OCI-LY1 (cell line): ENCODE results near the gene RBMS3.

ENCODE experiments used
- H2AFZ ChIP-seq: fragments of 200-600 bp; sonication (generic), shearing (Covaris generic); 2 replicates; pipeline ENCODE4 v1.6.0; 2014; ENCODE audit warnings: antibody characterized with exemption, mild to moderate bottlenecking, low read length
- H3F3A ChIP-seq: fragments of 200-600 bp; sonication (generic), shearing (Covaris generic); 2 replicates; pipeline ENCODE4 v1.6.0; 2014; ENCODE audit warnings: mild to moderate bottlenecking, antibody characterized with exemption, low read length, moderate library complexity; ENCODE audit not compliant: insufficient read depth
- H3K27ac ChIP-seq: fragments of 200-600 bp; sonication (generic); 2 replicates; pipeline ENCODE4 v1.5.1; 2014; ENCODE audit warnings: low read length, mixed run types, mild to moderate bottlenecking, low read depth; ENCODE audit not compliant: poor library complexity, severe bottlenecking
- H3K27me3 ChIP-seq: fragments of 200-600 bp; sonication (generic); 2 replicates; pipeline ENCODE4 v1.6.0; 2014; ENCODE audit warnings: antibody characterized with exemption, mild to moderate bottlenecking, low read length, moderate library complexity; ENCODE audit not compliant: insufficient read depth
- H3K36me3 ChIP-seq: fragments of 200-600 bp; sonication (generic); 2 replicates; pipeline ENCODE4 v1.6.1; 2014; ENCODE audit warnings: mild to moderate bottlenecking, antibody characterized with exemption, low read length, moderate library complexity, mixed read lengths; ENCODE audit not compliant: insufficient read depth
- H3K4me1 ChIP-seq: fragments of 200-600 bp; sonication (generic); 2 replicates; pipeline ENCODE4 v1.5.1; 2014; ENCODE audit warnings: mild to moderate bottlenecking, low read length, moderate library complexity; ENCODE audit not compliant: insufficient read depth, severe bottlenecking
- H3K4me2 ChIP-seq: fragments of 200-600 bp; sonication (generic), shearing (Covaris generic); 2 replicates; pipeline ENCODE4 v1.6.1; 2014; ENCODE audit warnings: low read length
- H3K4me3 ChIP-seq: fragments of 200-600 bp; sonication (generic); 2 replicates; pipeline ENCODE4 v1.5.1; 2014; ENCODE audit warnings: low read length, low read depth, mild to moderate bottlenecking, mixed read lengths; ENCODE audit not compliant: poor library complexity, severe bottlenecking
- H3K79me2 ChIP-seq: fragments of 200-600 bp; shearing (Covaris generic); 2 replicates; pipeline ENCODE4 v1.6.1; 2016; ENCODE audit warnings: mixed run types, low read length, mixed read lengths; ENCODE audit not compliant: insufficient read depth
- H3K9ac ChIP-seq: fragments of 200-600 bp; sonication (generic), shearing (Covaris generic); 2 replicates; pipeline ENCODE4 v1.6.1; 2014; ENCODE audit warnings: mild to moderate bottlenecking, low read length, mixed read lengths
- H3K9me2 ChIP-seq: fragments of 200-600 bp; sonication (generic), shearing (Covaris generic); 2 replicates; pipeline ENCODE4 v1.6.1; 2014; ENCODE audit warnings: low read depth, mild to moderate bottlenecking, low read length, mixed read lengths
- H3K9me3 ChIP-seq: fragments of 200-600 bp; shearing (Covaris generic); 2 replicates; pipeline ENCODE4 v1.6.1; 2014; ENCODE audit warnings: low read length, mixed read lengths
- H4K20me1 ChIP-seq: fragments of 200-600 bp; sonication (generic), shearing (Covaris generic); 2 replicates; pipeline ENCODE4 v1.6.0; 2016; ENCODE audit warnings: mild to moderate bottlenecking, low read length; ENCODE audit not compliant: insufficient read depth
- EZH2 ChIP-seq: fragments of 200-600 bp; sonication (generic), shearing (Covaris generic); IDR thresholded peaks from 2 replicates; pipeline ENCODE4 v1.8.0; 2017; ENCODE audit warnings: borderline replicate concordance, mixed run types, mild to moderate bottlenecking, antibody characterized with exemption, low read length, moderate library complexity, mixed read lengths
- TF ChIP-seq, protein P1 (sequence below): fragments of 200-600 bp; sonication (generic), shearing (Covaris generic); IDR thresholded peaks from 2 replicates; pipeline ENCODE4 v1.5.1; 2017; ENCODE audit warnings: mild to moderate bottlenecking, antibody characterized with exemption, low read length, moderate library complexity, mixed read lengths

RBMS3 gene

DNA sequence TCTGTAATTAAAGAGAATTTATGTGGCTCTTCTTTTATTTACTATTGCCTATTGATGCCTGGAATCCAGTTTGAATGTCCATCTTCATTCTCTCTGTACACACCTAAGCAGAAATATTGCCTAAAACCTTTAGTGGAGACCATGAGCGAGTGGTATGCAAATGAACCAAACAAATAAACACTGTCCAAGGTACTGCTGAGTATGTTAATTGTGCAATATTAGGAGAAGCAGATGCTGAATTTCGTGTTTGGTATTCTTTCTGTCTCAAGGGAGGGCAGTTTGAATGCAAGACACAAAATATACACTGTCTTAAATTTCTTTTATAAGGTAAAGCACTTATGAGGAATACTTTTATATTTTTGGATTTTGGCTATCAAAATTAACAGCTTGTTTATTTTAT is 440.9 kb downstream of the RBMS3 start:
- no peaks in the 10 kb centered on the region for H3K27me3 ChIP-seq

GRCh38 chr3:29731050-29731449 is 450.2 kb downstream of the RBMS3 start:
- TF ChIP-seq, protein P1, sequence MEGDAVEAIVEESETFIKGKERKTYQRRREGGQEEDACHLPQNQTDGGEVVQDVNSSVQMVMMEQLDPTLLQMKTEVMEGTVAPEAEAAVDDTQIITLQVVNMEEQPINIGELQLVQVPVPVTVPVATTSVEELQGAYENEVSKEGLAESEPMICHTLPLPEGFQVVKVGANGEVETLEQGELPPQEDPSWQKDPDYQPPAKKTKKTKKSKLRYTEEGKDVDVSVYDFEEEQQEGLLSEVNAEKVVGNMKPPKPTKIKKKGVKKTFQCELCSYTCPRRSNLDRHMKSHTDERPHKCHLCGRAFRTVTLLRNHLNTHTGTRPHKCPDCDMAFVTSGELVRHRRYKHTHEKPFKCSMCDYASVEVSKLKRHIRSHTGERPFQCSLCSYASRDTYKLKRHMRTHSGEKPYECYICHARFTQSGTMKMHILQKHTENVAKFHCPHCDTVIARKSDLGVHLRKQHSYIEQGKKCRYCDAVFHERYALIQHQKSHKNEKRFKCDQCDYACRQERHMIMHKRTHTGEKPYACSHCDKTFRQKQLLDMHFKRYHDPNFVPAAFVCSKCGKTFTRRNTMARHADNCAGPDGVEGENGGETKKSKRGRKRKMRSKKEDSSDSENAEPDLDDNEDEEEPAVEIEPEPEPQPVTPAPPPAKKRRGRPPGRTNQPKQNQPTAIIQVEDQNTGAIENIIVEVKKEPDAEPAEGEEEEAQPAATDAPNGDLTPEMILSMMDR = no peak
- no peak for TF ChIP-seq EZH2
- Histone ChIP-seq H3K27me3 (no peaks in the 10 kb centered on the region), H3F3A (no peaks in the 10 kb centered on the region), H3K79me2 (no peaks in the 10 kb centered on the region), H3K4me1 (peaks cover 3% of the 10 kb centered on the region), H3K9me3 (peaks cover 3% of the 10 kb centered on the region; the same call in 1 of the 2 replicates), H3K27ac (no peak overlapping the region), H3K9ac (no peak overlapping the region), H4K20me1 (no peaks in the 10 kb centered on the region), H3K4me3 (no peak overlapping the region), H3K4me2 (no peak overlapping the region), H3K9me2 (no peaks in the 10 kb centered on the region), H3K36me3 (peaks cover 3% of the 10 kb centered on the region; the same call in 1 of the 2 replicates), H2AFZ (no peak overlapping the region)

More for the DNA sequence above, 440.9 kb downstream of the RBMS3 start:
- peaks cover 26% of the 10 kb centered on the region for H3K4me1 ChIP-seq
- no peak overlapping the region for H3K9ac ChIP-seq
- no peak overlapping the region for H3K27ac ChIP-seq
- H3F3A ChIP-seq = no peaks in the 10 kb centered on the region
- no peak overlapping the region for H3K4me2 ChIP-seq
- TF ChIP-seq EZH2 = no peak
- TF ChIP-seq, protein P1 = no peak
- H2AFZ ChIP-seq = no peak overlapping the region
- no peak overlapping the region for H3K4me3 ChIP-seq
- no peaks in the 10 kb centered on the region for H3K9me2 ChIP-seq
- H3K9me3 ChIP-seq = no peaks in the 10 kb centered on the region; the same call in 1 of the 2 replicates
- H3K79me2 ChIP-seq = no peaks in the 10 kb centered on the region
- H3K36me3 ChIP-seq = 0 out of 2 replicates have a peak, but pooled peaks cover 6% of the 10 kb centered on the region
- H4K20me1 ChIP-seq = no peaks in the 10 kb centered on the region

DNA sequence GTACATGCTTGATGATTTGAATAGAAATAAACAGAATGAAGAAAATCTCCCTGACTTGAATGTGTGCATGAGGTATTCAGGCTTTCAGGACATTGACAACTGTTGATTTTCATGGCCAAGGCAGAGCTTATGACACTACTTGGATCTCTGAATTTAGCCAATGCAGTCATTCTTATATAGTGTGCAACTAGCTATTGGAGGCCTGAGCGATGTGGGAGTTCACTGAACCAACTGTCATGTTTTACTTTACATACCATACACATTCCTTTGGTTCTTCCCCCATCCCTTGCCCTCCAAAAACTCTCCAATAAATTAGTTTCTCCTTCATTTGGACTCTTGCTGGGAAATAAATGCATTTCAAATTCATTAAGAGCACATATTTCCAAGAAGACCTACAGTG is 460.4 kb downstream of the RBMS3 start:
- Histone ChIP-seq H3F3A (no peaks in the 10 kb centered on the region; the same call in 1 of the 2 replicates), H3K9ac (peak overlapping the region; percentile 20; the same call in 1 of the 2 replicates), H3K4me1 (peaks cover 43% of the 10 kb centered on the region), H3K9me3 (no peaks in the 10 kb centered on the region), H3K4me2 (peak overlapping the region; percentile 45; the same call in 1 of the 2 replicates), H3K27me3 (no peaks in the 10 kb centered on the region), H3K27ac (peak overlapping the region; percentile 74), H4K20me1 (no peaks in the 10 kb centered on the region), H2AFZ (no peak overlapping the region), H3K4me3 (no peak overlapping the region), H3K9me2 (no peaks in the 10 kb centered on the region), H3K36me3 (peaks cover 7% of the 10 kb centered on the region; the same call in 1 of the 2 replicates), H3K79me2 (no peaks in the 10 kb centered on the region)
- TF ChIP-seq EZH2 = no peak
- TF ChIP-seq, protein P1 = no peak
